ENCODE measurements around the gene ESRRB.

DNA sequence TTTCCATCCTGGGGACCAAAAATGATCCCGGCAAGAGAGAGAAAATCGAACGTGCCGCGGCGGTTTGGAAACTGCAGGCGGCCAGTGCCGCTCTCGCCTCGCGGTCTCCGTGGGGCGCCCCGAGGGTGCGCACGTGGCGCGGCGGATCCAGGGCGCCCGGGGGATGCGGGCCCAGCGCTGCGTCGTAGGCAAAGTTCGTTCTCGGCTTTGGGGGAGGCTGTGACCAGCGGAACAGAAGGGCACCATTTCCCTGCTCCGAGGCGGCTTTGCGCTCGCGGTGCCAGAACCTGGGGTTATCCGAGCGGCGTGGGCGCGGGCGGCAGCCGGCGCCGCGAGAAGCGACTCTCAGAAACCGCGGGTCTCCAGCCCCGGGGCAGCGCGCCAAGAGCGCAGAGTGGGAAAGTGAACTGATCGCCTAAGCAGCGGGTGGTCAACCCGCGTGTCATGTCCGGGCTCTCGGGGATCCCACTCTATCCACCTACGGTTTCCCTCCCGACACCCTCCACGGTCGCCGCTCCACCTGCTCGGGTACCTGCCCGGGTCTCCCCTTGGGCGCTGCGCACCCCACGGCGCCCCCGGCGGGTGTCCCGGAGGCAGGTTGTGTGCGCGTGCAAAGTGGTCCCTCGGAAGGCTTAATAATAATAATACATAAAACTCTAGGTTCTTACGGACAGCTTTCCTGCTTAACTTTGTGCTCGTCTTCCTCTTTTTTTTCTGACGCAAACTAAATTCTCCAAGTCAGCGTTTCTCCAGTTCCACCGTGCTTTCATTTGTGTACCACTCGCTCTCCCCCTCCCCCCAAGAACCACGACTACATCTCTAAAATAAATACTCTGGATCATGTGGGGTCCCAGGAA is 1.2 kb downstream of the ESRRB start:
- TF ChIP-seq, protein P1, sequence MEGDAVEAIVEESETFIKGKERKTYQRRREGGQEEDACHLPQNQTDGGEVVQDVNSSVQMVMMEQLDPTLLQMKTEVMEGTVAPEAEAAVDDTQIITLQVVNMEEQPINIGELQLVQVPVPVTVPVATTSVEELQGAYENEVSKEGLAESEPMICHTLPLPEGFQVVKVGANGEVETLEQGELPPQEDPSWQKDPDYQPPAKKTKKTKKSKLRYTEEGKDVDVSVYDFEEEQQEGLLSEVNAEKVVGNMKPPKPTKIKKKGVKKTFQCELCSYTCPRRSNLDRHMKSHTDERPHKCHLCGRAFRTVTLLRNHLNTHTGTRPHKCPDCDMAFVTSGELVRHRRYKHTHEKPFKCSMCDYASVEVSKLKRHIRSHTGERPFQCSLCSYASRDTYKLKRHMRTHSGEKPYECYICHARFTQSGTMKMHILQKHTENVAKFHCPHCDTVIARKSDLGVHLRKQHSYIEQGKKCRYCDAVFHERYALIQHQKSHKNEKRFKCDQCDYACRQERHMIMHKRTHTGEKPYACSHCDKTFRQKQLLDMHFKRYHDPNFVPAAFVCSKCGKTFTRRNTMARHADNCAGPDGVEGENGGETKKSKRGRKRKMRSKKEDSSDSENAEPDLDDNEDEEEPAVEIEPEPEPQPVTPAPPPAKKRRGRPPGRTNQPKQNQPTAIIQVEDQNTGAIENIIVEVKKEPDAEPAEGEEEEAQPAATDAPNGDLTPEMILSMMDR (conservative IDR thresholded peaks at IDR 0.05; ENCODE audit: low read length), result no peak
- no peak for TF ChIP-seq EZH2phosphoT487 (IDR thresholded peaks at IDR 0.05; ENCODE audit: borderline replicate concordance, low read depth, low read length)
